Heart right ventricle (tissue), 16 donors: ENCODE measurements around the gene CCDC86. TPM values are rescaled to one million over a fixed set of nuclear protein-coding genes. Genes with fewer than 3 reads are reported as not detected.

Experiments used
- ATAC-seq, 8 donors: fragments of 200-7000 bp; cut with Tn5 transposase; one replicate each; pipeline ENCODE4 v1.9.1; 2020; ENCODE audit warnings: mild to moderate bottlenecking in 8 of 8, moderate library complexity in 8 of 8, moderate number of reproducible peaks in 1 of 8
- DNase-seq, 2 donors: peaks; one replicate each; pipeline ENCODE4 v3.0.0-alpha.2; 2020
- H3K27ac ChIP-seq, 10 donors: fragments of 200-600 bp; sonication (generic) in 2 of 10; one replicate each; pipeline versions ENCODE4 v1.5.0 to v1.8.0; 2020 to 2022; ENCODE audit warnings: mild to moderate bottlenecking in 3 of 10
- H3K27me3 ChIP-seq, 7 donors: fragments of 200-600 bp; one replicate each; pipeline ENCODE4 v1.8.0; 2021 to 2022; ENCODE audit warnings: mild to moderate bottlenecking in 2 of 7
- H3K36me3 ChIP-seq, 9 donors: fragments of 200-600 bp; sonication (generic) in 1 of 9; one replicate each; pipeline versions ENCODE4 v1.5.0 to v1.8.0; 2020 to 2022; ENCODE audit warnings: mild to moderate bottlenecking in 2 of 9
- H3K4me1 ChIP-seq, 9 donors: fragments of 200-600 bp; sonication (generic) in 1 of 9; one replicate each; pipeline versions ENCODE4 v1.5.0 to v1.8.0; 2020 to 2022; ENCODE audit warnings: mild to moderate bottlenecking in 4 of 9
- H3K4me3 ChIP-seq, 10 donors: fragments of 200-600 bp; sonication (generic) in 2 of 10; one replicate each; pipeline versions ENCODE4 v1.5.0 to v1.8.0; 2020 to 2022; ENCODE audit warnings: mild to moderate bottlenecking in 7 of 10, moderate library complexity in 2 of 10
- H3K9me3 ChIP-seq, 11 donors: fragments of 200-600 bp in 10 of 11; sonication (generic) in 2 of 11; one replicate each; pipeline versions ENCODE4 v1.5.0 to v1.8.0; 2013 to 2022; ENCODE audit warnings: mild to moderate bottlenecking in 2 of 11, control low read depth in 1 of 11, moderate library complexity in 1 of 11
- CTCF ChIP-seq, 9 donors: fragments of 200-600 bp; sonication (generic) in 2 of 9; IDR thresholded peaks; one replicate each; pipeline versions ENCODE4 v1.5.0 to v1.8.0; 2021 to 2022; ENCODE audit warnings: antibody characterized with exemption in 9 of 9, mild to moderate bottlenecking in 5 of 9, moderate library complexity in 1 of 9
- WGBS, 2 donors: extraction: QIAGEN DNeasy Blood & Tissue Kit; methylation state at CpG; one replicate each; pipeline ENCODE4 v1.1.7; 2013; ENCODE audit warnings: inconsistent platforms in 1 of 2; 5-methylcytosine and 5-hydroxymethylcytosine counted together
- intact Hi-C, 10 donors: fragments of 100-400 bp; cut with DNase I; formaldehyde crosslinking; loops; one replicate each; pipeline versions ENCODE4 v1.11.1 to v1.14.2; 2022
- polyA plus RNA-seq, 2 donors: library from polyadenylated mRNA; stranded (reverse); fragments of 200-250 nt; gene quantifications; one replicate each; pipeline ENCODE4 v1.2.3, GENCODE V29; 2013
- total RNA-seq, 10 donors: library from RNA; stranded (reverse); fragmentation: NEBNext Ultra II Directional in 3 of 10; extraction: Animal tissue kit (Norgen Biotek cat#: 25700) in 3 of 10; gene quantifications; one replicate each; pipeline versions ENCODE4 v1.2.1 to v1.2.4, GENCODE V29; 2021 to 2023
- donor health status: Arrhythmogenic right ventricular cardiomyopathy.
- donor health status: ischemic (EF 13 %, LVEDD 7.1; RV severe dilation, severe dysfunction).
- donor health status: healthy with polysubstance abuse.
- donor health status: DM: no; HTN: yes; CAD: no.
- donor health status: DM: no; HTN: no; CAD: no.
- donor health status: ischemic (EF 25% LVEDD 6.9; RV normal size, moderate dysfunction).
- donor health status: ischemic (EF 25% LVEDD 5.7; RV mildly dilated, moderate dysfunction).
- donor health status: healthy.
- donor health status: DM: yes; HTN: yes; CAD: no.
- donor health status: Ischemic cardiomyopathy.
- donor health status: ischemic (EF 35%, LVEDD 5.7; RV mildly dilated, moderate dysfunction).
- donor health status: nonischemic (EF 11% LVEDD 7.7; RV severe dilation, severe dysfunction).
- donor health status: DM: yes; HTN: yes; CAD: no.
- donor health status: PGD.
- donor health status: ischemic (EF 29% LVEDD 5.4; RV normal size, mild dysfunction).
- donor health status: nonischemic (EF 23%, LVEDD 6.1; RV moderate dilation, normal function).

The CCDC86 gene
- total and polyA plus RNA-seq, 12 donors: 6.6 to 26.5 (median 9.2) TPM

GRCh38 chr11:60857378-60858232 lies 15.7 kb downstream of the CCDC86 start:
- 86 to 90% methylated on average over 5 of the region's 5 CpGs for WGBS, 2 donors
- Histone ChIP-seq H3K36me3 (peaks cover 0 to 6% (median 0%) of the 10 kb centered on the region in 9 donors), H3K9me3 (no peaks in the 10 kb centered on the region), H3K27ac (no peak overlapping the region), H3K4me3 (no peak overlapping the region), H3K27me3 (peaks cover 0 to 4% (median 0%) of the 10 kb centered on the region in 7 donors), H3K4me1 (peaks cover 0 to 11% (median 0%) of the 10 kb centered on the region in 9 donors)
- intact Hi-C loops: no loop called here
- ATAC-seq (no peak), DNase-seq (no peak)
- TF ChIP-seq CTCF (IDR thresholded peaks at IDR 0.05): no peak

- H3K27me3 ChIP-seq: peaks cover 0 to 4% (median 0%) of the 10 kb centered on the region in 7 donors
Measured at GRCh38 chr11:60858236-60858635, 16.3 kb downstream of the CCDC86 start.

GRCh38 chr11:60858731-60859464 lies 17.0 kb downstream of the CCDC86 start:
- no peaks in the 10 kb centered on the region for H3K9me3 ChIP-seq
- no peak for ATAC-seq
- 69 to 75% methylated on average over 4 of the region's 4 CpGs for WGBS, 2 donors
- H3K27ac ChIP-seq: peak overlapping the region in 1 of 10 donors; percentile 40
- intact Hi-C loops: no loop called here
- no peak for TF ChIP-seq CTCF (IDR thresholded peaks at IDR 0.05)
- peaks cover 0 to 4% (median 0%) of the 10 kb centered on the region in 7 donors for H3K27me3 ChIP-seq
- peaks cover 0 to 11% (median 0%) of the 10 kb centered on the region in 9 donors for H3K4me1 ChIP-seq
- no peak overlapping the region for H3K4me3 ChIP-seq
- DNase-seq: no peak
- H3K36me3 ChIP-seq: no peaks in the 10 kb centered on the region

More at GRCh38 chr11:60858236-60858635, 16.3 kb downstream of the CCDC86 start:
- WGBS, 2 donors: 76 to 80% methylated on average over 8 of the region's 8 CpGs
- intact Hi-C loops: no loop called here
- Histone ChIP-seq H3K9me3 (no peaks in the 10 kb centered on the region), H3K4me1 (peaks cover 0 to 11% (median 0%) of the 10 kb centered on the region in 9 donors), H3K27ac (no peak overlapping the region), H3K4me3 (no peak overlapping the region), H3K36me3 (peaks cover 0 to 2% (median 0%) of the 10 kb centered on the region in 9 donors)
- DNase-seq: no peak
- no peak for TF ChIP-seq CTCF (IDR thresholded peaks at IDR 0.05)
- no peak for ATAC-seq

GRCh38 chr11:60859616-60860250 lies 17.8 kb downstream of the CCDC86 start:
- H3K27me3 ChIP-seq: no peaks in the 10 kb centered on the region
- no peak overlapping the region for H3K4me3 ChIP-seq
- TF ChIP-seq CTCF (IDR thresholded peaks at IDR 0.05): no peak
- H3K36me3 ChIP-seq: no peaks in the 10 kb centered on the region
- DNase-seq (no peak), ATAC-seq (no peak)
- WGBS, 2 donors: 84 to 92% methylated on average over 15 of the region's 15 CpGs
- H3K4me1 ChIP-seq: peaks cover 0 to 14% (median 0%) of the 10 kb centered on the region in 9 donors
- no peaks in the 10 kb centered on the region for H3K9me3 ChIP-seq
- no peak overlapping the region for H3K27ac ChIP-seq
- intact Hi-C loops: no loop called here
